Prostate gland (tissue), 2 donors: ENCODE data around the gene ST8SIA6.

ENCODE experiments used
- CTCF ChIP-seq, 4 experiments: fragments of 200-600 bp in 2 of 4; fragments of 450-650 bp in 2 of 4; sonication (generic) in 2 of 4; IDR thresholded peaks; 1 replicate in 3 of 4; 2 replicates in 1 of 4; pipeline ENCODE4 v1.5.1; 2016 to 2019; ENCODE audit warnings: antibody characterized with exemption in 4 of 4, mild to moderate bottlenecking in 2 of 4, moderate library complexity in 2 of 4
- POLR2A ChIP-seq: fragments of 450-650 bp; IDR thresholded peaks from one replicate; pipeline ENCODE4 v1.6.1; 2016; ENCODE audit warnings: antibody characterized with exemption, mild to moderate bottlenecking
- POLR2AphosphoS5 ChIP-seq: sonication (generic); formaldehyde crosslinking; IDR thresholded peaks from one replicate; pipeline ENCODE4 v1.6.1; 2017; ENCODE audit warnings: antibody characterized with exemption

GRCh38 chr10:17340144-17340829 is 114.1 kb downstream of the ST8SIA6 start:
- TF ChIP-seq CTCF (IDR thresholded peaks at IDR 0.05) (no peak), POLR2A (no peak), POLR2AphosphoS5 (no peak)
